ENCODE measurements around the gene BTC. TPM values are rescaled to one million over a fixed set of nuclear protein-coding genes. Genes with fewer than 3 reads are reported as not detected.
A peak's percentile ranks its signal among the peaks of the same experiment; 100 is the strongest.

BTC gene
- total and polyA plus RNA-seq, 12 donors = 0.11 to 1.9 (median 0.95) TPM

DNA sequence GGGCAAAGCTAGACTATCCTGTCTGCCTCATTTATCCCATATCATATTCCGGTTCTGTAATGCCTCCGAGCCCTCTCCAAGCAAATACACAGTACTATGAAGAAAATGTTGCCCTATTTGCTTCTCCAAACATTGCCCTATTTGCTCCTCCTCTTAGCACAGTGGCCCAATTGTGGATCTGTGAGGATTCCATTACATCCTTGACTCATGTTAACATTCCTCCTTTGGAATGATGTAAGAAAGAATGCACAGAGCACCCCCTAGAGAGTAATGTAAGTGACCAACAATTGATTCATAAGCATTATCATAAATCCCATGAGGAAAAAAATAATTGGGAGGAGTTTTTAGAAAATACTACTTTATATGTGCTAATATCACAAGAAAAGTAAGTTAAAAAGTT is 11.3 kb upstream of the BTC start:
- no peaks in the 10 kb centered on the region for H3K9me3 ChIP-seq (replicated peaks in 1 of 3)
- intact Hi-C loops (cut with DNase I) = no loop called here
- H3K36me3 ChIP-seq (replicated peaks in 1 of 2) = no peaks in the 10 kb centered on the region
- H3K4me3 ChIP-seq = no peak overlapping the region
- H3K4me1 ChIP-seq (replicated peaks in 1 of 2) = no peaks in the 10 kb centered on the region
- WGBS, 4 donors = 74 to 86% (median 79%) methylated on average over 2 of the region's 2 CpGs
- no peak for DNase-seq
- TF ChIP-seq POLR2A (IDR thresholded peaks at IDR 0.05) = no peak
- TF ChIP-seq, protein P1, sequence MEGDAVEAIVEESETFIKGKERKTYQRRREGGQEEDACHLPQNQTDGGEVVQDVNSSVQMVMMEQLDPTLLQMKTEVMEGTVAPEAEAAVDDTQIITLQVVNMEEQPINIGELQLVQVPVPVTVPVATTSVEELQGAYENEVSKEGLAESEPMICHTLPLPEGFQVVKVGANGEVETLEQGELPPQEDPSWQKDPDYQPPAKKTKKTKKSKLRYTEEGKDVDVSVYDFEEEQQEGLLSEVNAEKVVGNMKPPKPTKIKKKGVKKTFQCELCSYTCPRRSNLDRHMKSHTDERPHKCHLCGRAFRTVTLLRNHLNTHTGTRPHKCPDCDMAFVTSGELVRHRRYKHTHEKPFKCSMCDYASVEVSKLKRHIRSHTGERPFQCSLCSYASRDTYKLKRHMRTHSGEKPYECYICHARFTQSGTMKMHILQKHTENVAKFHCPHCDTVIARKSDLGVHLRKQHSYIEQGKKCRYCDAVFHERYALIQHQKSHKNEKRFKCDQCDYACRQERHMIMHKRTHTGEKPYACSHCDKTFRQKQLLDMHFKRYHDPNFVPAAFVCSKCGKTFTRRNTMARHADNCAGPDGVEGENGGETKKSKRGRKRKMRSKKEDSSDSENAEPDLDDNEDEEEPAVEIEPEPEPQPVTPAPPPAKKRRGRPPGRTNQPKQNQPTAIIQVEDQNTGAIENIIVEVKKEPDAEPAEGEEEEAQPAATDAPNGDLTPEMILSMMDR (IDR thresholded peaks at IDR 0.05) = no peak
- no peak overlapping the region for H3K27ac ChIP-seq
- no peaks in the 10 kb centered on the region for H3K27me3 ChIP-seq

DNA sequence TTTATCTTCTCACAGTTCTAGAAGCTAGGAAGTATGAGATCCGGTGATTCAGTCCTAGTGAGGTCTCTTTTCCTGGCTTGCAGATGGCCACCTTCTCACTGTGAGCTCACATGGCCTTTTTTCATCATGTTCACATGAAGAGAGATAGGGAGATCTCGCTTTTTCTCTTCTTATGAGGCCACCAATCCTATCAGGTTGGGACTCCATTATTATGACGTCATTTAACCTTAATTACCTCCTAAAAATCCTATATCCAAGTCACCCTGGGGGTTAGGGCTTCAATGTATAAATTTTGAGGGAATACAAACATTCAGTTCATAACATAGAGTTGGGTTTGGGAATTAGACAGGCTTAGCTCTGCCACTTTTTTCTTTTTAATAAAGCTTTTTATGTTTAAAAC is 6.0 kb upstream of the BTC start:
- no peaks in the 10 kb centered on the region for H3K27me3 ChIP-seq
- H3K4me3 ChIP-seq = no peak overlapping the region
- intact Hi-C loops (cut with DNase I) = no loop called here
- TF ChIP-seq POLR2A (IDR thresholded peaks at IDR 0.05) = no peak
- TF ChIP-seq, protein P1 (IDR thresholded peaks at IDR 0.05) = no peak
- DNase-seq = no peak
- H3K36me3 ChIP-seq (replicated peaks in 1 of 2) = no peaks in the 10 kb centered on the region
- H3K9me3 ChIP-seq (replicated peaks in 1 of 3) = no peaks in the 10 kb centered on the region
- WGBS, 4 donors = 64 to 78% (median 68%) methylated on average over 3 of the region's 3 CpGs
- no peaks in the 10 kb centered on the region for H3K4me1 ChIP-seq (replicated peaks in 1 of 2)
- no peak overlapping the region for H3K27ac ChIP-seq

DNA sequence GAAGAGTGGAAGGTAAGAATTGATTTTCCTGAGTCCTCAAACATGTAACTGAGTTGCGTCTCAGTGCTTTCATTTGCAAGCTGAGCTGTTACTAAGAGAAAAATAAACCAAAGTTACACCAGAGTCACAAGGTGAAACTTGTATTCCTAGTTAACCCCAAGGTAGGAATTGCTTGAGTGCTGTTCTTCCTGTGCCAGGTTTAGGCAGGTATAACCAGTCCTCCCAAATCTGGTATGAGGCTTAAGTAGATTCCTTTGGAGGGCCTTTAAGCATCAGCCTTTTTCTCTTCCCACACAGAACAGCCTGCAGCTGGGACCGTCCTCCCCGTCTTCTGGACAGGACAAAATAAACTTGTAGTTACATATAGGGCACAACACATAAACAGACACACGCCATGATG is 2.3 kb upstream of the BTC start:
- no peak overlapping the region for H3K4me3 ChIP-seq
- WGBS, 4 donors = 73 to 82% (median 79%) methylated on average over 4 of the region's 4 CpGs
- no peak for DNase-seq
- H3K27me3 ChIP-seq = peaks cover 3% of the 10 kb centered on the region
- intact Hi-C loops (cut with DNase I) = no loop called here
- H3K27ac ChIP-seq = no peak overlapping the region
- H3K36me3 ChIP-seq (replicated peaks in 1 of 2) = no peaks in the 10 kb centered on the region
- H3K9me3 ChIP-seq (replicated peaks in 1 of 3) = no peaks in the 10 kb centered on the region
- no peaks in the 10 kb centered on the region for H3K4me1 ChIP-seq (replicated peaks in 1 of 2)
- TF ChIP-seq POLR2A (IDR thresholded peaks at IDR 0.05) = no peak
- TF ChIP-seq, protein P1 (IDR thresholded peaks at IDR 0.05) = no peak

DNA sequence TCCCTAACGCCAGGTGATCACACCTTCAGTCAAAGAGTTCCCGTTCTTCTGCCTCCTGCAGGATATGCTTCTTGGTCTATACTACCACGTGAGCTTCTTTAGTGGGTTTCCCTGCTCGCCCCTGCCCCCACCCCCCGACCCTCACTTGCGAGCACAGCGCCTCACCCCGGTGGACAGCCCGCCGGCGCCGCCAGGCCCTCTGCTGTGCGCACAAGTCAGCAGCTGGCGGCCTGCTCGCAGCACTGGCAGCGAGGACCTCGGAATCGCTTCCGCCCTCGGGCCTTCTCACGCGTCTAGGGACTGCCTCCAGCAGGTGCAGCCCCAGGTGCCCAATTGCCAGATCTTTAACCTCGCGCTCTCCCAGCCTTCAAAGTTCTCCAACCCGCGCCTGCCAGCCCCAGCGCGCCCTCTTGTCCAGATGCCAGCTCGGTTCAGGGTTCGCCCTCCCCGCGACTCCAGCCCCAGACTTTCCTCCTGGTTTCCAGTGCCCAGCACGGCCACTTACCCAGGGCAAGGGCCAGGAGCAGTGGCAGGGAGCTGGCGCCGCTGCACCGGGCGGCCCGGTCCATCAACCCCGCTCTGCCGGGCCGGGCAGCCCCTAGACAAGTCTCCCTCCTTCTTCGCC is 454 bp downstream of the BTC start:
- no peaks in the 10 kb centered on the region for H3K9me3 ChIP-seq (replicated peaks in 1 of 3)
- H3K4me3 ChIP-seq = peak overlapping the region in 2 of 4 donors; percentile 45 to 79
- peaks cover 3% of the 10 kb centered on the region for H3K27me3 ChIP-seq
- intact Hi-C loops (cut with DNase I) = no loop called here
- H3K4me1 ChIP-seq (replicated peaks in 1 of 2) = no peaks in the 10 kb centered on the region
- peak overlapping the region in 4 of 5 donors; percentile 42 to 86 (median 70) for H3K27ac ChIP-seq
- DNase-seq = peak; percentile 40 to 75 (median 54)
- TF ChIP-seq, protein P1 (IDR thresholded peaks at IDR 0.05) = peak in 1 of 6 experiments; percentile 8
- TF ChIP-seq POLR2A (IDR thresholded peaks at IDR 0.05) = no peak
- H3K36me3 ChIP-seq (replicated peaks in 1 of 2) = no peaks in the 10 kb centered on the region
- WGBS, 4 donors = 0 to 2% (median 1%) methylated on average over 14 to 42 of the region's 42 CpGs
